Measurements from ENCODE around the gene C1orf21.

The C1orf21 gene

GRCh38 chr1:184383772-184384323 lies 3.0 kb upstream of the C1orf21 start:
- H3K27ac ChIP-seq: no peak overlapping the region

GRCh38 chr1:184385865-184386311 lies 941 bp upstream of the C1orf21 start:
- peak overlapping the region; percentile 62 to 94 (median 79) for H3K4me3 ChIP-seq
- peak overlapping the region in 19 of 21 experiments; percentile 55 to 99 (median 87) for H3K27ac ChIP-seq

More at GRCh38 chr1:184383772-184384323, 3.0 kb upstream of the C1orf21 start:
- H3K4me3 ChIP-seq: no peak overlapping the region

GRCh38 chr1:184387069-184387475 lies 243 bp downstream of the C1orf21 start:
- Histone ChIP-seq H3K27ac (peak overlapping the region; percentile 55 to 99 (median 84)), H3K4me3 (peak overlapping the region; percentile 62 to 94 (median 79))

GRCh38 chr1:184387476-184388318 lies 868 bp downstream of the C1orf21 start:
- Histone ChIP-seq H3K4me3 (peak overlapping the region; percentile 62 to 94 (median 79)), H3K27ac (peak overlapping the region; percentile 55 to 99 (median 84))

GRCh38 chr1:184388319-184388889 lies 1.6 kb downstream of the C1orf21 start:
- Histone ChIP-seq H3K27ac (peak overlapping the region in 20 of 21 experiments; percentile 55 to 99 (median 86)), H3K4me3 (peak overlapping the region; percentile 62 to 94 (median 79))

- peak overlapping the region in 14 of 21 experiments; percentile 13 to 99 (median 86) for H3K27ac ChIP-seq
- H3K4me3 ChIP-seq: peak overlapping the region; percentile 62 to 94 (median 79)
Measured at GRCh38 chr1:184388971-184389370, 2.1 kb downstream of the C1orf21 start.

GRCh38 chr1:184389446-184389845 lies 2.6 kb downstream of the C1orf21 start:
- H3K4me3 ChIP-seq: peak overlapping the region in 4 of 7 experiments; percentile 62 to 94 (median 82)

GRCh38 chr1:184390889-184391288 lies 4.1 kb downstream of the C1orf21 start:
- no peak overlapping the region for H3K4me3 ChIP-seq
- peak overlapping the region in 9 of 21 experiments; percentile 6 to 93 (median 37) for H3K27ac ChIP-seq

More at GRCh38 chr1:184389446-184389845, 2.6 kb downstream of the C1orf21 start:
- peak overlapping the region in 11 of 21 experiments; percentile 22 to 99 (median 90) for H3K27ac ChIP-seq

- Histone ChIP-seq H3K4me3 (no peak overlapping the region), H3K27ac (peak overlapping the region in 1 of 21 experiments; percentile 49)
Measured at GRCh38 chr1:184392067-184392466, 5.2 kb downstream of the C1orf21 start.

GRCh38 chr1:184392779-184393522 lies 6.1 kb downstream of the C1orf21 start:
- no peak overlapping the region for H3K4me3 ChIP-seq
- H3K27ac ChIP-seq: peak overlapping the region in 2 of 21 experiments; percentile 25 to 27

- Histone ChIP-seq H3K27ac (peak overlapping the region in 1 of 21 experiments; percentile 13), H3K4me3 (no peak overlapping the region)
Measured at GRCh38 chr1:184393962-184394361, 7.1 kb downstream of the C1orf21 start.

- H3K27ac ChIP-seq: peak overlapping the region in 1 of 21 experiments; percentile 40
- no peak overlapping the region for H3K4me3 ChIP-seq
Measured at GRCh38 chr1:184395370-184395769, 8.5 kb downstream of the C1orf21 start.

- no peak overlapping the region for H3K27ac ChIP-seq
Measured at GRCh38 chr1:184395937-184396480, 9.2 kb downstream of the C1orf21 start.

GRCh38 chr1:184399192-184399847 lies 12.5 kb downstream of the C1orf21 start:
- H3K27ac ChIP-seq: no peak overlapping the region
- H3K4me3 ChIP-seq: no peak overlapping the region

More at GRCh38 chr1:184395937-184396480, 9.2 kb downstream of the C1orf21 start:
- no peak overlapping the region for H3K4me3 ChIP-seq

- Histone ChIP-seq H3K27ac (no peak overlapping the region), H3K4me3 (no peak overlapping the region)
Measured at GRCh38 chr1:184403961-184404726, 17.3 kb downstream of the C1orf21 start.

GRCh38 chr1:184404727-184405027 lies 17.8 kb downstream of the C1orf21 start:
- H3K4me3 ChIP-seq: no peak overlapping the region
- no peak overlapping the region for H3K27ac ChIP-seq

- no peak overlapping the region for H3K27ac ChIP-seq
Measured at GRCh38 chr1:184405094-184405800, 18.4 kb downstream of the C1orf21 start.

GRCh38 chr1:184405801-184406142 lies 18.9 kb downstream of the C1orf21 start:
- Histone ChIP-seq H3K4me3 (no peak overlapping the region), H3K27ac (no peak overlapping the region)

More at GRCh38 chr1:184405094-184405800, 18.4 kb downstream of the C1orf21 start:
- H3K4me3 ChIP-seq: no peak overlapping the region
